HG03280 (cell line): ENCODE results near the gene FOXP4.

Experiments
- ATAC-seq: cut with Tn5 transposase; IDR thresholded peaks from one replicate; pipeline ENCODE4 v1.9.1; 2021; ENCODE audit warnings: mild to moderate bottlenecking, moderate library complexity; ENCODE audit not compliant: unreplicated experiment

FOXP4 gene

GRCh38 chr6:41642090-41642959, 96.1 kb downstream of the FOXP4 start:
- ATAC-seq = no peak

- ATAC-seq = no peak
Observed at GRCh38 chr6:41642960-41643898, 97.0 kb downstream of the FOXP4 start.

GRCh38 chr6:41643899-41644269, 97.7 kb downstream of the FOXP4 start:
- ATAC-seq = no peak

GRCh38 chr6:41644297-41644879, 98.2 kb downstream of the FOXP4 start:
- no peak for ATAC-seq

- ATAC-seq = no peak
Observed at GRCh38 chr6:41645007-41645618, 98.9 kb downstream of the FOXP4 start.

- ATAC-seq = no peak
Observed at GRCh38 chr6:41646026-41646795, 100.0 kb downstream of the FOXP4 start.

- no peak for ATAC-seq
Observed at GRCh38 chr6:41647061-41647511, 100.9 kb downstream of the FOXP4 start.

- ATAC-seq = no peak
Observed at GRCh38 chr6:41648070-41648585, 101.9 kb downstream of the FOXP4 start.

GRCh38 chr6:41648921-41649320, 102.7 kb downstream of the FOXP4 start:
- no peak for ATAC-seq

GRCh38 chr6:41649596-41649995, 103.4 kb downstream of the FOXP4 start:
- ATAC-seq = no peak

- ATAC-seq = no peak
Observed at GRCh38 chr6:41650120-41650519, 103.9 kb downstream of the FOXP4 start.

GRCh38 chr6:41651246-41651961, 105.2 kb downstream of the FOXP4 start:
- ATAC-seq = no peak
